Measurements from ENCODE around the gene KRT5.

Gene KRT5

DNA sequence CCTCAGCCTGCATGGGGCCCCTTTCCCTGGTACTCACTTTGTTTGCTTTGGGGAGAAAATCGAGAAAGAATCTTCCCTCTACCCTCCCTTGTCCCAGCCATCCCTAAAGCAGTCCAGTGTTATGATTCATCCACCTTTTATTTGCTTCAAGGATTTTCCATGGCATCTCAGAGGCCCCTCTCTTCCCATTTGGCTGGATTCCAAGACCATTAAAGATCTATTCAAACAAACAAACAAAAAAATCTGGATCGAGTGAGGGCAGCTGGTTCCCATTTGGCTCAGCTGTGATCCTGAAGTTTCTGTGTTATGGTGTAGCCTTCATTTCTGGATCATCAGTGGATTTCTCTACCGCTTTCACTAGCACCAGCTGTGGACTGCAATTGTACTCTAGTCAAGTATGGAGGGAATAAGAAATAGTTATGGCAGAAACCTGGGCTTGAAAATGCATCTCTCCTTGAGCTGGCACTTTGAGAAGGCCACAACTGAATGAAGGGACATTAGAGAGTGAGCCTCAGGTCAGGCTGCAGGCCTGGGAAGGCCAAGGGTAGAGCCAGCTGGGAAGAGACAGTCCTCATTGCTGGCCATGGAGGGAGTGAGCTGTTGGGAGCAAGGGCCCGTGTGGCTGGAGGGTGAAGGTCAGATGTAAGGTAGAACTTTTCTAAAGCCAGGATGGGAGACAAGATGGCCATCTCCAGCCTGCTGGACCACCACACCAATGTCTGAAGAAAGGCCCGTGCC, 19.1 kb upstream of the KRT5 start:
- no peak for DNase-seq (ENCODE audit: low read depth in 3 of 3, low spot score in 1 of 3)

DNA sequence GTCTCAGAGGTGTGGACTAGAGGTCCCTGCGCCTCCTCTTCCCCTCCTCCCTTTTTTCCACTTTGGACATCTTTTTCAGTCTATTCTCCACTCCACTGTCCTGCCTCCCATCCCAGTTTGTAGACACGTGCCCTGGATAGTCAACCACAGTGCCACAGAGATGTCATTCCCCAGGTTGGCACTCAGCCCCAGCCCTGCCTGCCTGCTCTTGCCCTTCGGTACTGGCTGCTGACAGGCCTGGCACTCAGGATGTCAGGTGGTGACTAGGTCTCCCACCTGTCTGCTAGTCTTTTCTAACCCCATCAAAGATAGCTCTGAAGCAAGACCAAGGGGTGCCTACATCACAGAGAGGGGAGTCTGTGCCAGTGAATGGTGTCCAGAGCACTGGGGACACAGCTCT, 16.9 kb upstream of the KRT5 start:
- no peak for DNase-seq (ENCODE audit: low read depth in 3 of 3, low spot score in 1 of 3)

DNA sequence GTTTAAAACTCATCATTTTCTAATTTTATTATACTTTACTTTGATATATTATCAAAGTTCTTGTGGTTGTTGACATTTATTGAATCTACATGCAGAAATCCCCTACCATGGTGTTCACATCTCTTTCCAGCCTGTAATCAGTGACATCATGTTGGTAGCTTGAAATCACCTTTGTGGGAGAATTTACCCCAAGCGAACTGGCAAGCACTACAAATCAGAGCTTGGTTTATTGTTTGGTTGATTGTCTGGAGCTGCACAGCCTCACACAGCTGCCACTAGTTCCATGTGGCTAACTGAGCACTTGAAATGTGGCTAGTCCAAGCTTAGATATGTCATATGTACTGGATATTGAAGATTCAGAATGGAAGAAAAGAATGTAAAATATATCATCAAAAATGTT, 15.4 kb upstream of the KRT5 start:
- DNase-seq (ENCODE audit: low read depth in 3 of 3, low spot score in 1 of 3): no peak

DNA sequence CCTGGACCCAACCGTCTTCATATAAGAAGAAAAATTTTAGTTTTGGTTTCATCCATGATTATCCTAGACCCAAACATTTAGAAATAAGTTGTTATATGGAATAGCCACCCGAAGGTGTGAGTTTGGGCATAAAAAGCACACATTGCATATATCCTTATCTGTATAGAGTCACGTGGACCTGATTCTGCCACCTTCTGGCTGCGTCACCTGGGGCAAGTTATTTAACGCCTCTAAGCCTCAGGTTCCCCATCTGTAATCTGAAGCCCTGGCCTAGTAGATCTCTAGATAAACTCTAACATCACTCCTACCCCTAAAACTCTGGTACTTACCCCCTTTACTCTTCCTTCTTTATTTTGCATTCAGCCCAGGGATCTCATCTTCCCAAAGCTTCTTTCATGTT, 14.3 kb upstream of the KRT5 start:
- no peak for DNase-seq (ENCODE audit: low read depth in 3 of 3, low spot score in 1 of 3)

DNA sequence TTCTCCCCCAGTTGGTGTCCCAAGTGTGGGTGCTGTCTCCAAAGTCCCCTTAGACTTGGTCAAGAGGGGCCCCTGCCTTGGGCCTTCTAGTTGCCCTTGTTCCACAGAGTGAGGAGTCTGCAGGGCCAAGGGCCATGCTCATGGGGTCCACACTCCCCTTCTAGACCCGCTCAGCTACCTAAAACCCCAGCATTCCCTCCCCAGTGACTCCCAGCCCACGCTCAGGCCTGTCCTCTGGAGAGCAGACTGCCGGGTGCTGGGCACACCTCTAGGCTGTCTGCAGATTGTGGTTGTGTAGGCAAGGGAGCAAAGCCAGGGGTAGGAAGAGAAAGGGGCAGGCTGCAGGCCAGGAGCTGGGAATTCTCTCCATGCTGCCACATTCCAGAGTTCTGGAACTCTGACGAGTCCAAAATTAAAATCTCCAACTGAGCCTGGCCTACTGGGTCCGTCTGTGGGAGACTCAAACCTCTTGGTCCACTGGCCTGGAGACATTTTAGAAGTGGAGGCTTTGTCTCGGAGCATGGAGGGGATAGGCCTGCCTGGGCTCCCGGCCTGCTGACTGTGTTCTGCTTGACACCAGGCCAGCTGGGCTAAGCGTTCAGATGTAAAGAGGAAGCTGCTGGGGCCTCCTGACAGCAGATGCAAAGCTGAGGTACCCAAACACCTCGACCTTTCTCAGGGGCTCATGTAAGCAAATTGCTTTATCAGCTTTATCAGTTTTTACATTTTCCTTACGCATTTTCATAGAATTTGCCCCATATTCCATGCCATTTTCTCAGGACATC, 13.7 kb upstream of the KRT5 start:
- no peak for DNase-seq (ENCODE audit: low read depth in 3 of 3, low spot score in 1 of 3)

DNA sequence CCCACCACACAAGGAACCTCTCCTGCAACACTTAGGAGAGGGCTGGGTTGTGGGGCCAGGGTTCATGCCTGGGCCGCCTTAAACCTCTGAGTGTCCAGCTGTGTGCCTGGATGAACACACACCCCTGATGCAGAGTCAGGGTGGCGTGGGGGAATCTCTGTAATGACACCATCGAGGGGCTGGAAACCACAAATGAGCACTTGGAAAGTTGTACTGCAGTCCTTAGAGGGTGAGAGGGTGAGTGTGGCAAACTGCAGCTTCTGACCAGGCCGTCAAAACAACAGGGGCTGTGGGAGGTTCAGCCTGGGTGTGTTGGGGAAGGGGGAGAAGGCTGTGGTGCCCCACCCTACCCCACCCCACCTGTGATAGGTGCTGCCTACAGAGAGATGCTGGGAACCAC, 12.4 kb upstream of the KRT5 start:
- DNase-seq (ENCODE audit: low read depth in 3 of 3, low spot score in 1 of 3): no peak

DNA sequence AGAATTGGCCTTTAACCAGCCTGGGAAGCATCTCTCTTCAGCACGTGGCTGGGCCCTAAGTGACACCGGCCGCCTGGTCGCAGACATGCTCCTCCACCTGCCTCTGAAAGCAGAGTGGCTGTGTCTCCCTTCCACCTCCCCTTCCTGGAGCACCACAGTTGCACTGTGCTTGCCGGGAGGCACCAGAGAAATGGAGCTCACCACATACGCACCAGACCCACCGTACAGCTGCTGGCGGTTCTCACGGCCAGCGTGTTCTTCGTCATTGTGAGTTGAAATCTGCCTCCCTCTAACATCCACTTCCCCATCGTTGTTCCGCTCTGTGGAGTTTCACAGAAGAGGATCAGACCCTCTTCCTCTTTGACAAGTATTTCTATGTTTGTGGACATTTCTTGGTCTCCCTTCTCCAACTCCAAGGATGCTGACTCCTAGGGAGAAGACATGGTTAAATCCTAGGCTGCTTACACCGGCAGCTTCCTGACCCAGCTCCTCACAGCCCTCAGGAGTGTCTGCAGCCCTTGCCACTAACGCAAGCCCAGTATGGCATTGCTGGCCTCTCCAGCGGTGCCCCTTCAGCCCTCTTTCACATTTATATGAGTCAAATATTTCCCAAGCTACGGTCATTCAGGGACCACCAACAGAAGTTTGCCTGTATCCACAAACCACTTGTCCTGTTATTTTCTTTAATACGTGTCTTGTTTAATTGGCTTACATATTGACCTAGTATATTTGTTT, 11.5 kb upstream of the KRT5 start:
- no peak for DNase-seq (ENCODE audit: low read depth in 3 of 3, low spot score in 1 of 3)

DNA sequence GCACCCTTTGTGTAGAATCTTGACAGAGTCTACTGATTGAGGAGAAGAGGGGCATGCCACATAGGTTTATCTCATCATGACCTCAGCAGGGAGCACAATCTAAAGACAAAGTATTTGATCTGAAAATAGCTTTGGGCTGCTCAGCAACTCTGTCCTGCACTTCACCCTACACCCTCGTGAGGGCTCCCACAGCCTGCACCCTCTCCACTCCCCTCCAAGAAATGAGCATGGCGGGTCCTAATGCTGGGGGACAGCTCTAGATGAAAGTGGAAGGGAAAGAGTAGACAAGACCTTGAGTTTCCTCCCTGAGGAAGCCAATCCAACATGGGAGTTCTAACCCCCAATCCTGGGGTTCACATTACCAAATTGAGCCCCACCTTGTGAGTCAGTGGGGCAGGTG, 10.7 kb upstream of the KRT5 start:
- no peak for DNase-seq (ENCODE audit: low read depth in 3 of 3, low spot score in 1 of 3)

DNA sequence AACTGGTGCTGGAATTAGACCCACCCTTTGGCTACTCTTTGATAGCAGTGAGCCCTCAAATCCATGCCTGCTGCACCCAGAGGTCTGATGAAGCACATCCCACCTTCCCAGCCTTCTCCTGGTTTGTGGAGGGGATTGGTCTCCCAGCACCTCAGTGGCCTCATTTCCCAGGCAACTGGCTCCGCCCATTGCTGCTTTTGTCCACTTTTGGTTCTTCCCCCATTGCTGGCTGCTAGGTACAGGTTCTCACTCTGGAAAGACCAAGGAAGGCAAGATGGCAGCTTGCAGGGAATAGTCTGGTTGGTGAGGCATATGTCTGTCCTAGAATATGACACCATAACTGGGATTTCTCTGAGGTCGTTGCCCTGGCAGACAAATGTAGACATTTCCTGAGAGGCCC, 10.2 kb upstream of the KRT5 start:
- no peak for DNase-seq (ENCODE audit: low read depth in 3 of 3, low spot score in 1 of 3)

DNA sequence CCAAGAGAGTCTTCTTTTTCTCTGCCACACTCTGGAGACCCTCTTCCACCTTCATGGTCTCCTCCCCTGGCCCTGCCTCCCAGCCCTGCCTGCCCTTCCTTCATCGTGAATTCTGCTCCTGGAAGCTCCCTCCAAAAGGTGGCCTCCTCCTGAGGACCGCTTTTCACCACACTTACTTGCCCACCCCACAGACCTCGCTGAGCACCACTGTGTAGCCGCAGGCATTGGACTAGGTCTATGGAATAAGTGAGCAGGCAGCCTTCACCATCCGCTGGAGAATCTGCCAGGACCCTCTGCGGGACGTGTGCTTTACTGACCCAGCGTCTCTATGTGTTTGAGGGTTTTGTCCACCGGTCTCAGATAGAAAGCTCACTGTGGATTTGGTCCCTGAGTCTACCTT, 9.7 kb upstream of the KRT5 start:
- no peak for DNase-seq (ENCODE audit: low read depth in 3 of 3, low spot score in 1 of 3)

DNA sequence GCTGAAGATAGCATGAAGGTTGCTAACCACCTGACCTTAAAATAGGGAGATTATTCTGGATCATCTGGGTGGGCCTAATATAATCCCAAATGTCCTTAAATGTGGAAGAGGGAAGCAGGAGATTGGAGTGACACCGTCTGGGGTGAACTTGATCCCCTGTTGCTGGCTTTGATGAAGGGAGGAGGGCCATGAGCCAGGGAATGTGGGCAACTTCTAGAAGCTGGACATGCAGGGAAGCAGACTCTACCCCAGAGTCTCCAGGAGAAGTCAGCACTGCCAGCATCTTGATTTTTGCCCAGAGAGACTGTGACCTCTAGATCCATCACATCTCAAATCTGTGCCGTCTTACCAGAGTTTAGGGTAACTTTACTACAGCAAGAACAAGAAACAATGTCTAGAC, 9.2 kb upstream of the KRT5 start:
- DNase-seq (ENCODE audit: low read depth in 3 of 3, low spot score in 1 of 3): no peak

DNA sequence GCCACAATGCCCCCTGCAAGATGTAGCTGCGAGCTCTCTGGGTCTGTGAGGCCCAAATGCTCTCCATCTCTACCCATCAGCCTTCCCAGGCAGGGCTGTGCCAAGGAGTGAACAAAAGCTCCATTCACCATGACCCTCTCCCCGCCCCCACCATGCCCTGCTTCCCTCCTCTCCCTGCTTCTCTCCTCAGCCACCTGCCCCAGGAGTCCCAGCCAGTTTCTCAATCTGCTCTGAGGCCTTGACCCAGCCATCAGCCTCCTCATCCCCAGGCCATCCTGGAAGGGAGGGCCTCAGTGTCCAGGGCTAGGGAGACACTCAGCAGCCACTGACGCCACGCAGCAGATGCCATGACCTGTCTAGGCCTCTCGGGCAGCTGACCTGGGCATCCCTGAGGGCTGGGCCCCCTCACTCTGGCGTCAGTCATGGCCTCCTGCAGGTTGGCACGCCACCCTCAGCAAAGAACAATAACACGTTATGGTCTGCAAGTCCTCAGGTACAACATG, 8.5 kb upstream of the KRT5 start:
- DNase-seq (ENCODE audit: low read depth in 3 of 3, low spot score in 1 of 3): no peak

DNA sequence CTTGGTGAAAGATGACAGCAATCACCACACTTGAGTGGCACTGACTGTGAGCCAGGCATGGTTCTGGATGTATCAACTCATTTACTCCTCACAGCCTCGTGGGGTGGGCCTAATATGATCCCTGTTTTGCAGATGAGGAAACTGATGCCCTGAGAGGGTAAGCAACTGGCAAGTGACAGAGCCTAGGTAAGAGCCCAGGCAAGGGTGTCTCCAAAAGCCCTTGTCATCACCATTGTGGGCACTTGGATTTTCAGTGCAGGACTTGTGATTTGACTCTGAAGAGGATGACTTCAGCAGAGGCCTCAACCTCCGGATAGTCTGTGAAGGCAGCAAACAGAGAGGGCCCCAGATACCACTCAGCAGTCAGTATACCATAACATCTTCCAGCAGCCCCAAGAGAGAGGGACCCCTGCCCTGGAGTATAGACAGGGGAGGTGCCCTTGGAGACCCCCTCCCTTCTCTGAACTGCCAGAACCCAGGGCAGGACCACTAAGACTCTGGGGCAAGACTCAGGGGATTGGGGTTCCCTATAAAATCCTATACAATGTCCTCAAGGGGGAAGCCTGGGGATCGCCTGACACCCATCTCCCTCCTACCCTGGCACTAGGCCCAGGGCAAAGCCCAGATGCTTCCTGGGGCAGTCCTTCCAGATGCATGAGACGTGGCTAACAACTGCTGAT, 7.1 kb upstream of the KRT5 start:
- DNase-seq (ENCODE audit: low read depth in 3 of 3, low spot score in 1 of 3): no peak

DNA sequence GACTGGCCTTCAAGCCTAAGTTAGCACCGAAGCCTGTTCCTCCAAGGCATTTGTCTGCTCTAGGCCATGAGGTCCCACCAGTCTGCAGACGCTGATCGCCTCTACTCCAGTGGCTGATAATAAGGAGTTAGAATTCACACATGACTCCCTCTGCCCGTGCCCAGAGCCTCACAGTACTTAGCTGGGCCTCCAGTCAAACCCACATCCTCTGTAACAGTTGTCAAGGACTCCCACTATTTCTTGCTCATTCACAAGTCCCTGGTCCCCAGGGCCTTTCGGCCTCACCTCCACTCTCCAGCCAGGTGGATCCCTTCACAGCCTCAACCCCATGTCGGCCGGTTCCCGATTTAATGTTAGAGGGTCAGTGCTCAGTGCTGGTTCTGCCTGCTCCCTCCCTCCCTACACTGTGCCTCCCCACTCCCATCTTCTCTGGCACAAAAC, 6.3 kb upstream of the KRT5 start:
- no peak for DNase-seq (ENCODE audit: low read depth in 3 of 3, low spot score in 1 of 3)

DNA sequence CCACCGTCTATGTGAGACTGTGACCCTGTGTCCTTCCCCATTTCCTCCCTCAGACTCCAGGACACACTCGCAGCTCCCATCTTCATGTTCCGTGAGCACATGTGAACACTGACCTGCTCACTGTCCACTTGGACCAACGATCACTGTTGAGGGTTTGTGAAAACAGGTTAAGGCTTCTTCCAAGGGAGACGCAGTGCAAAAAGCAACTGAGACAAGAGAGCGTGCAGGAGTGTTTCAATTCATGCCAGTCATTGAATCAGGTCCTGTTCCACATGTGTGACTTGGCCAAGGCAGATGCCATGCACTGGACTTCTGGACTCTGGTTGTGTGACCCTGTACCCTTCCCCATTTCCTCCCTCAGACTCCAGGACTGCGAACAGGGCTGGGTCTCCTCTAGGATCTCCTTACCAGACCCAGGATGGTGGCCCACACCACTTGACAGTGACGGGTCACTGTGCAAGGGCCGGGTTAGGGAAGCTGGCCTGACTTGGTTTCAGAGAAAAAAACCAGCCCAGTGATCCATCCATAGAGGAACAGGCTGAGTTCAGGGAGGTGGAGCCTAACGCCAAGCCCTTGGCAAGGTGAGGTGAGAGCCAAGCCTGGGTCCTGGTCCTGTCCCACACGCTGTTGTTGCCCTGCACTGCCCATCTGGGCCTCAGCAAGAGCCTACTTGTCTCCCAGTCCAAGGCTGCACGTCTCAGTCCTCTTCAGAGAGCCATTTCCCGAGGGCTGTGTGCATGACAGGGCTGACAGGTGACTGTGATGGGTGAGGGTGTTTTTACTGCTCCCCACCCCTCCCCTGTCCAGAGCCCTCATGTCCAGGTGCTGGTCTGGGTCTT, 5.7 kb upstream of the KRT5 start:
- DNase-seq (ENCODE audit: low read depth in 3 of 3, low spot score in 1 of 3): no peak

DNA sequence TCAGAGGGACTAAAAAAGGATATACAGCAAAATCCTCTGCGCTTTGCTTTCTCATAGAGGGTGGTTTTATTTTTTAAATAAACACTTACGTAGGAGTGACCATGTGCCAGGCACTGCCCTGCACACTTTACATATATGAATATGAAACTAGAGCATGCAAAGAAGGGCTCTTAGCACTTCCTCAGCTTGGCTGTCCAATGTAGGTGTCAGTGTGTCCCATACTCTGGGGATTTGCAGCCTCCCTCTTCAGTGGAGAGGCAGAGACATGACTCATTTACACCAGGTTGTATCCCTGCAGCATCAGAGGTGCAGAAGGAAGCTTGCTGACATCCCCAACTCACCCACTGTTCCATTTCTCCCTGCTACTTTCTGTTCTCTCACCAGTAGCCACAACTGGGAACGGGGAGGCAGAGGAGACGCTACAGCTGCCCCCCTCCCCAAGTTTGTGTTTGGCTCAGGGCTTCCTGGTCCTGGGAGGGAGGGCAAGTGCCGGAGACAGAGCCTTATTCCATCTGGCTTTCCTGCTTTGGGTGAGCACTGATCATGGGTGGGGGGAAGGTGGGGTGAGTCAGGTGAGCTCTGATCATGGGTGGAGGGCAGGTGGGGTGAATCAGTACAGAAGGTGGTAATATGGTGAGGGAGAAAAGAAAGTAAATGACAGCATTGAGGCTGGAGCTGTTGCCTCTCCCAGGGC, 4.9 kb upstream of the KRT5 start:
- no peak for DNase-seq (ENCODE audit: low read depth in 3 of 3, low spot score in 1 of 3)

DNA sequence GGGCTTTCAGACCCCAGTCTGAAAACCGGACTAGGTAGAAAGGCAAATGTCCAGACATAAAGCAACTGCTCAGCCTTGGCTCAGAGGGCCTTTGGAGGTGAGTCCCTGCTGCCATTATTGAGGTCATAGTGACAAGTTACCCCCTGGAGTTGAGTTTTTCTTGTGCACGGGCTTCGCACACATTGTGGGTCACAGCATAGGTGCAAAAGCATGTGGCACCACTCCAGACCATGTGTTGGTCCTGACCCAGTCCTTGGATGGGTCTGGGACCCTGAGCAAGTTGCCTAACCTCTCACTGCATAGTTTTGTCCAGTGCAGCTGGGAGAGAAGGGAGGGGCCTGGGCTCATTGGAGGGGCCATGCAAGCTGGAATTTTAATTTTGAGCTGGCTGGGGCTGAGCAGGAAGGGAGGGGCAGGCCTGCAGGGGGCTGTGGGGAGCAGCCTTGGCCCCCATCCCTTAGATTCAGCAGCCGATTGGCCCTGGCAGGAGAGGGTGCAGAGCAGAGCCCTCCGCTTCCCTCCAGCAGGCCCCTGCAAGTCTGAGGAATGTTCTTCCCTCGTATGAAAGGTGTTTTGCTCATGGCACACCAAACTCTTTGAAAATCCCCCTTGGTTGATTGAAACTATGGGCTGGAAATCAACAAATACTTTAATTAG, 4.2 kb upstream of the KRT5 start:
- DNase-seq (ENCODE audit: low read depth in 3 of 3, low spot score in 1 of 3): no peak

DNA sequence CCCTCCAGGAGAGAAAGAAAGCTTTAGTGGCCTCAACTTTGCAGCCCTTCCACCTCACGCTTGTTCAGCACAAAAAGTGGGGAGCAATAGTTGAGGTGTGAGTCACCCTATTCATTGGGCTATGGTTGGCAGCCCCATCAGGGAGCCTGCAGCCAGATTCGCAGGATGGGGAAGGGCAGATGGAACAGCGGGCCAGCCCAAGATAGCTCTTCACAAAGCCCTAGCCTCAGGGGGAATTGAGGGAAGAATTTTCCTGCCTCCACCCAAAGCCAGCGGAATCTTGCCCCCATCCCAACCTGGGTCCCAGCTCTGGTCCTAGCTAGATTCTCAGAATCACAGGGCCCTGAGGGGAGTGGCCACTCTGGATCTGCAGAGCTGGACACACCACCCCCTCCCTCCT, 3.6 kb upstream of the KRT5 start:
- no peak for DNase-seq (ENCODE audit: low read depth in 3 of 3, low spot score in 1 of 3)

DNA sequence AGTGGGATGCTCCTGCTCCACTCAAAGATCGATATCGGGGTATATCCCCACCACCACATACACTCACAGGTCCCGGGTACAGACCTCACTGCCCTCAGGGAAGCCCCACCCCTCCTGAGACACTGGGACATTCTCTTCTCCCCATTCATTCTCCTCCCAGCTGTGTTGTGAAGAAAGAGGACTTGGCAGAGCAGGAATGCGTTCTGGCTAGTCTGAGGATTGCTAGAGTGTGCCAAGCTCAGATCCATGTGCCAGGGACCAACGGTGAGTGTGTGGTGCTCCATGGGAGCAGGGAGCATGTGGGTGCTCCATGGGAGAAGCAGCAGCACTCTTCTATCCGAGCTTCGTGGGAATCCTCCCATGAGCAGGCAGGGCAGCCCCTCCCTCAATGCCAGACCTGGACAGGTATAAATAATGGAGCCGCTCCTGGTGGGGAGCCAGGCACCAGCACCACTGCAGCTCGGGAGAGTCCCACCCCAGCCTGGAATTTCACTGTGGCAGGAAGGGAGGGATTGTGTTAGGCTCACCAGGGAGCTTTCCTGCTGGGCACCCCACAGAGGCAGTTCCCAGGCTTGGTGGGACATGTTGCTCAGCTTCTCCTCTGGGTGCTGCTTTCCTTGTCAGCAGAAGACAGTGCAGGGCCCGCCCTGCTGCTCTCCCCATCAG, 2.3 kb upstream of the KRT5 start:
- no peak for DNase-seq (ENCODE audit: low read depth in 3 of 3, low spot score in 1 of 3)

All from stimulated activated CD4-positive, alpha-beta T cell treated with anti-CD3 and anti-CD28 coated beads, TNF-alpha, amount 100 ng/mL, for 1 hour (primary cell).